ENCODE results near the gene HTR1D.
"Not testable (repeated sequence)": the region's sequence is repeated elsewhere in the genome, so short reads cannot be mapped to it uniquely, and the experiment has no call there.

DNA sequence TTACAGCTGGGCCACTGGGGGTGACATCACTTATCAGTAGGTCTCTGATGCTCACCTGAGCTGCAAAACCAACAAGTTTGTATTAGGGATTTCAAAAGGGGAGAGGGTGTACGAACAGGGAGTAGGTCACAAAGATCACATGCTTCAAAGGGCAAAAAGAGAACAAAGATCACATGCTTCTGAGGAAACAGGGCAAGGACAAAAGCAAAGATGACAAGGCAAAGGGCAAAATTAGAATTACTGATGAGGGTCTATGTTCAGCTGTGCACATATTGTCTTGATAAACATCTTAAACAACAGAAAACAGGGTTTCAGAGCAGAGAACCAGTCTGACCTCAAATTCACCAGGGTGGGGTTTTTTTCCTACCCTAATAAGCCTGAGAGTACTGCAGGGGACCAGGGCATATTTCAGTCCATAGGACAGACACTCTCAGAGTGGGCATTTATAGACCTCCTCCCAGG is 6.2 kb upstream of the HTR1D start:
- not testable (repeated sequence) for TF ChIP-seq YY1 (IDR thresholded peaks at IDR 0.05; ENCODE audit: insufficient read depth, insufficient read length); ZNF274 (IDR thresholded peaks at IDR 0.05; ENCODE audit: low read depth, low read length)

Measured in NT2/D1 (cell line).